ENCODE measurements around the gene RDH5.

RDH5 gene, protein sequence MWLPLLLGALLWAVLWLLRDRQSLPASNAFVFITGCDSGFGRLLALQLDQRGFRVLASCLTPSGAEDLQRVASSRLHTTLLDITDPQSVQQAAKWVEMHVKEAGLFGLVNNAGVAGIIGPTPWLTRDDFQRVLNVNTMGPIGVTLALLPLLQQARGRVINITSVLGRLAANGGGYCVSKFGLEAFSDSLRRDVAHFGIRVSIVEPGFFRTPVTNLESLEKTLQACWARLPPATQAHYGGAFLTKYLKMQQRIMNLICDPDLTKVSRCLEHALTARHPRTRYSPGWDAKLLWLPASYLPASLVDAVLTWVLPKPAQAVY

GRCh38 chr12:55720071-55720564 lies at the start of gene RDH5:
Gene RDH5 (plus strand): TSS chr12:55720393. CDS start chr12:55721185, 792 bp downstream.
- no peak for DNase-seq (ENCODE audit: low read depth, low spot score)

GRCh38 chr12:55671746-55672145 lies 48.4 kb upstream of the RDH5 start:
- no peak for DNase-seq (ENCODE audit: low read depth, low spot score)

- DNase-seq (ENCODE audit: low read depth, low spot score): no peak
Measured at GRCh38 chr12:55673638-55674037, 46.6 kb upstream of the RDH5 start.

DNA sequence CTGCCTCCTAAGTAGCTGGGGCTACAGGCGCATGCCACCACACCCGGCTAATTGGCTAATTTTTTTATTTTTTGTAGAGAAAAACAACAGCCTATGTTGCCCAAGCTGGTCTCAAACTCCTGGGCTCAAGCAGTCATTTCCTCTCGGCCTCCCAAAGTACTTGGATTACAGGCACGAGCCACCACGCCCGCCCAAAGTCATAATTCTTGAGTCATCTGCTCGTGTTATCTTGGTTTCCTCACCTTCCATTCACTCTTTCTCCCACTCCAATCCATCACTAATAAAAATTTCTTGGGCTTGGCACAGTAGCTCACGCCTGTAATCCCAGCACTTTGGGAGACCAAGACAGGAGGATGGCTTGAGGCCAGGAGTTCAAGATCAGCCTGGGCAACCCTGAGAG lies 44.5 kb upstream of the RDH5 start:
- no peak for DNase-seq (ENCODE audit: low read depth, low spot score)

- DNase-seq (ENCODE audit: low read depth, low spot score): no peak
Measured at GRCh38 chr12:55676707-55677106, 43.5 kb upstream of the RDH5 start.

GRCh38 chr12:55679691-55680090 lies 40.5 kb upstream of the RDH5 start:
- DNase-seq (ENCODE audit: low read depth, low spot score): no peak

DNA sequence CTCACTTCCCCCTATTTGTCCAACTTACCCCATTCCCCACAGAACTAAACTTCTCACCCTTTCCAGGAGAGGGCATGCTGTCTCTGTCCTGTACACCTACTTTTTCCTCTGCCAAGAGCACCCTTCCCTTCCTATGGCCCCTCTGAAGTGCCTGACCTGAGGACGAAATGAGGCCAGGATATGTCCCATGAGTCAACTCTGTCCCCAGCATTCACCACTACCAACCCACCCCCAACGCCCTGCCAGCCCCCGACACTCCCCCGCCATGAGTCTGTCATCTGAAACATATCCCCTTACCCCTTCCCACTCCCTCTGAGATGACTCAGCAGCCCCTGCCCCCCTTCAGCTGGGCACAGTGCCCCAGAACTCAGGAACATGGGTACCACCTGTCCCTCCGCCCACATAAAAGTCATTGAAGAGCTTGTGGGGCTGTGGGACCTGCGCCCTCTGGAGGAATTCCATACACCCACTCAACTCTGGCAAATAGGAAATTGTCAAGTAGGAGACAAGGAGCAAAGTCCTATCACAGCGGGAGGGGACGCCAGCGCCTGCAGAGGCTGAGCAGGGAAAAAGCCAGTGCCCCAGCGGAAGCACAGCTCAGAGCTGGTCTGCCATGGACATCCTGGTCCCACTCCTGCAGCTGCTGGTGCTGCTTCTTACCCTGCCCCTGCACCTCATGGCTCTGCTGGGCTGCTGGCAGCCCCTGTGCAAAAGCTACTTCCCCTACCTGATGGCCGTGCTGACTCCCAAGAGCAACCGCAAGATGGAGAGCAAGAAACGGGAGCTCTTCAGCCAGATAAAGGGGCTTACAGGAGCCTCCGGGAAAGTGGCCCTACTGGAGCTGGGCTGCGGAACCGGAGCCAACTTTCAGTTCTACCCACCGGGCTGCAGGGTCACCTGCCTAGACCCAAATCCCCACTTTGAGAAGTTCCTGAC lies 38.8 kb upstream of the RDH5 start:
- no peak for DNase-seq (ENCODE audit: low read depth, low spot score)

DNA sequence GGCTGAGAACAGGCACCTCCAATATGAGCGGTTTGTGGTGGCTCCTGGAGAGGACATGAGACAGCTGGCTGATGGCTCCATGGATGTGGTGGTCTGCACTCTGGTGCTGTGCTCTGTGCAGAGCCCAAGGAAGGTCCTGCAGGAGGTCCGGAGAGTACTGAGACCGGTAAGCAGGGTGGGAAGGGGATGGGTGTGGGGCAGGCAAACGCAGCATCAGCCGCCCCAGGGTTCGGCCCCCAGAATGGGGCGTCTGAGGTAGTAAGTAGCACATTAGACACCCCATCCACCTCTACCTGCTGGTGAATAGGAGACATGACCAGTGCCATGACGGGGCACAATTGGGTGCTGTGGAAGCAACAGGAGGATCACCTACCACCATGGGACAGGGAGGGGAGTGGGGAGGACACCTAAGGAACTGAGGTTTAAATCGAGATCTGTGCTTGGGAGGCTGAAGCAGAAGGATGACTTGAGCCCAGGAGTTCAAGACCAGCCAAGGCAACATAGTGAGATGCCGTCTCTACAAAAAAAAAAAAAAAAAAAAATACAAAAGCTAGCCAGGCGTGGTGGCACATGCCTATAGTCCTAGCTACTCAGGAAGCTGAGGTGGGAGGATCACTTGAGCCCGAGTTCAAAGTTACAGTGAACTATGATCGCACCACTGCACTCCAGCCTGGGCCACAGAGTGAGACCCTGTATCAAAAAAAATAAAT lies 38.0 kb upstream of the RDH5 start:
- no peak for DNase-seq (ENCODE audit: low read depth, low spot score)

DNA sequence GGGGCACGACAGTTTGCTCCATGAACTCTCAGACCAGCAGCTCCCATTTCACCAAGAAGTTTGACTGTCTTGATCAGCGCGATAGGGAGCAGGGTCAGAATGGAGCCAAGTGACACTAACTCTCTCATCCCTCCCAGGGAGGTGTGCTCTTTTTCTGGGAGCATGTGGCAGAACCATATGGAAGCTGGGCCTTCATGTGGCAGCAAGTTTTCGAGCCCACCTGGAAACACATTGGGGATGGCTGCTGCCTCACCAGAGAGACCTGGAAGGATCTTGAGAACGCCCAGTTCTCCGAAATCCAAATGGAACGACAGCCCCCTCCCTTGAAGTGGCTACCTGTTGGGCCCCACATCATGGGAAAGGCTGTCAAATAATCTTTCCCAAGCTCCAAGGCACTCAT lies 36.5 kb upstream of the RDH5 start:
- DNase-seq (ENCODE audit: low read depth, low spot score): no peak

GRCh38 chr12:55684761-55685370 lies 35.3 kb upstream of the RDH5 start:
- no peak for DNase-seq (ENCODE audit: low read depth, low spot score)

GRCh38 chr12:55685671-55686070 lies 34.5 kb upstream of the RDH5 start:
- no peak for DNase-seq (ENCODE audit: low read depth, low spot score)

DNA sequence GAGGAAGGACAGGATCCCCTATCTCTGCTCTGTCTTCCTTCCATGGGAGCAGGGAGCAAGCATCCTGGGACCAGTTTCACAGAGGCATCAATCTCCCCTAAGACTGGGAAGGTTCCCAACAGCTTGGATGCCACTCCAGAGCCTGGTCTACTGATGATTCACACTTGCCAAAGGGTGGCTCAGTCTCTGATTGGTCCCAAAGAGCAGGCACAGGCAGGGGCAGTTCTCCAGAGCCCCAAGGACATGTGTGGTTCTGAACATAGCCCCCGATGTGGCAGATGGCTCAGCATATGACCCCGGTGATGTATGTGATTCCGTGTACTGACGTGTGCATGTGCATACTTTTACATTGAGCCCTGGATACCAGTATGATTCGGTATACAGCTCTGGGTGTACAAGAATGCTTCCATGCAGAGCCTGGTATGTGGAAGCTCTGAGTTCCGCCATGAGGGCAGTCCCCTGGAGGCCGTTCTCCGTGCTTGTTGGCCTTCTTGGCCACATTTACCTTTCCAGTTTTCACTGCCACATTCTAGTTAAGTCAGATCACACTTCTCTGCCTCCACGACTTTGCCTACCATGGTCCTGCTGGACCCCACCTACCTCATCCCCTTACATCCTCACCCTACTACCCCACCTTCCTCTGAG lies 33.7 kb upstream of the RDH5 start:
- no peak for DNase-seq (ENCODE audit: low read depth, low spot score)

DNA sequence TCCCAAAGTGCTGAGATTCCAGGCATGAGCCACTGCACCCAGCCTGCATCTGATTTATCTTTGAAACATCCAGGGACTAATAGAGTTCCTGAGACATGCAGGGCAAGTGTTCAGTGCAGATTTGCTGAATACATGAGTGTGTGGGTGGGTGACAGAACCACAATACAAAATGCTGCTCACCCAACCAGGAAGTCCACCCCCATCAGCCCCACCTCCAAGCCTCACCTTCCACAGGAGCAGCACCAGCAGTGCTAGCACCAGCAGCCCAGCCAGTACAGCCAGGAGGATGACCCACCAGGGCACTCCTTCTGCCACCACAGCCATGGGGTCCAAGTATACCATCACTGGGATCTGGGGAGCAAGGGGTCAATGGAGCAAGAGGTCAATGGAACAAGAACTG lies 32.4 kb upstream of the RDH5 start:
- DNase-seq (ENCODE audit: low read depth, low spot score): no peak

DNA sequence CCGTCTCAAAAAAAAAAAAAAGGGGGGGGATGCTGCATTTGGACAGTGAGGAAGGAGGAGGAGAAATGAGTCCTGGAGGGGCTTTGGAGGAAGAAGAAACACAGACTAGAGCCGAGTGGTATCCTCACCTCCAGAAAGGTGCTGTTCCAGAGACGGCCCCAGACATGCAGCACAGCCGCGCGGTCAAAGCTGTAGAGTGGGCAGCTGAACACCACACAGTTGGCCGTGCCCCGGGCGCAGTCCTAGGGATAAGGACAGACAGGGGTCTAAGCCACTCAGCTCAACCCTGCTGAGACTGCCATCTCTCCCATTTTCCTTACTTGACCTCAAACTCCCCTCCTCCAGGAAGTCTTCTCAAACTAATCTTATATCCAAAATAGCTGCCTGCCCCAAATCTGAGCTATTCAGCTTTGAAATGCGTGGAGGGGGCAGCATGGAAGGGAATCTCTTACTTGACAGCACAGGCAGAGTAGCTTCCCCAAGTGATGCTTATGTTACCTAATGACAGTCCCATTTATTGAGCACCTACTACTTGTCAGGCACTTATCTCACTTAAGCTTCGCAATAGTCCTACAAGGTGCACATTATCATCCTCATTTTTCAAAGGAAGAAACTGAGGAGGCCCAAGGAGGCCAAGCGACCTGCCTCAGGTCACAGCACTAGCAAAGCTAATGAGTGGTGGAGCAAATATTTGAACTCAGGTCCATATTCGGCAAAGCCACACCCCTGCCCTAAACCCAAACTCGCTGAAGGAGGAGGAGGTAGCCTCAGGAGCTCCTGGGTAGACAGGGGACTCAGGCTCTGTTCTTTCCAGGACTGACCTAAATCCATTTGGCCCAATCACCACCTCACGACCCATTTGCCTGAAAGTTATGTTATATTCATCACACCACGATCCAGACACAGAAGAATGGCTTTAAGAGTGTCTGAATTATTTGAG lies 31.2 kb upstream of the RDH5 start:
- no peak for DNase-seq (ENCODE audit: low read depth, low spot score)

DNA sequence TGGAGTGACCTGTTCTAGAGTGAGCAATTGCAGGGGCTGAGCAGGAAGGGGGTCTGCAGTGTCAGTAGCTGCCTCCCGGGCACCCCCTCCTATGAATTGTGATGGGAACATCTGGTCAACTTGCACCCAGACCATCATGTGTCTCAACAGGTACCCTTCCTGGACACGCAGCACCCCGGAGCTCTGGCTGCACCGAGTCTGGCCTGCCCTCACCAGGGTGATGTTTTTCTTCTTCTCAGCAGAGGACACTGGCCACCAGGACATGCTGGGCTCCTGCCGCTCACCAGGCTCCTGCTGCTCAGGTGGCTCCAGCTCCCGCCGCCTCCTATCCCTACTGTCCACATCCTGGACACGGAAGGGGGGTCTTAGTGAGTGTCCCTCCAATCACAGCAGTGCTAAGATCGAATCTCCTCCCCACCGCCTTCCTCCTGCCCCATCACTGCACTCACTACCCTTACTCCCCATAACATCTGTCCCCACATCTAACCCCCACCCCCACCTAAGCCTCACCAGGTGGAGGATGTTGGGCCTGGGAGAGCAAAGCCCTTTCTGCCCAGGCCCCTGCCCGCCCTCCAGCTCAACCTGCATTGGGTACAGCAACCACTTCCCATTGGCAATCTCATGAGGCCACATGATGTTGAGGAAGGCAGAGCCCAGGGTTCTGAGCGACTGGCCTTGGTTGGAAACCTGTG lies 27.4 kb upstream of the RDH5 start:
- DNase-seq (ENCODE audit: low read depth, low spot score): no peak

GRCh38 chr12:55693323-55694187 lies 26.6 kb upstream of the RDH5 start:
- DNase-seq (ENCODE audit: low read depth, low spot score): no peak

DNA sequence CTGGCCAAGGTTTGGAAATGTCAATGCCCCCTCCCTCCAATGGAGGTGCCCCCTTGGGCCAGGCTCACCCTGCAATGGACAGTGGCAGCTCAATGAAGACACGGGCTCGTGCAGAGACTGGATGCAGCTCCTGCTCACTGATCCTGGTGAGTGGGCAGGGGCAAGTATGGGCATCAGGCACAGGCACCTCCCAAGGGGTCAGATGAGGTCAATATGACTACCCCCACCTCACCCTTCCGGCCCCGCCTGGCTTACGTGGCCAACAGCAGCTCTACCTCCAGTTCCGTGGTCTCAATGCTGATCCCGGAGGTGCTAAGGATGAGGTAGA lies 26.0 kb upstream of the RDH5 start:
- no peak for DNase-seq (ENCODE audit: low read depth, low spot score)

GRCh38 chr12:55694651-55695050 lies 25.5 kb upstream of the RDH5 start:
- no peak for DNase-seq (ENCODE audit: low read depth, low spot score)

DNA sequence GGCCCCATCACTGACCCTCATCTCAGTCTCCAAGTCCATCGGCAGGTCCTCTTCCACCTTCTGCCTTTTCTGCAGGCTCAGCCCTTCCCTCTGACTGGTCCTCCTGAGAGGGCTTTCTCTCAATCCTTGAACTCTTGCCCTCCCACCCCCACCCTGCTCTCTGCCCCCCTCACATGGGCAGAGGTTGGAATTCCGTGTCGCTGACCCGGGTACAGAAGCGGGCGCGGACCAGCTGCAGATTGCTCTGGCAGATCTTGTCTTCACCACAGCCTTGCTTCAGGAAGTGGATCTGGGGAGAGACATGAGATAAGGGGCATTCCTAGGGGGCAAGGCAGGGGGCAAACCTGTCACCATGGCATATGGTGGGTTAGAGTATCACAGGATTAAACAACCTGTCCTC lies 24.8 kb upstream of the RDH5 start:
- DNase-seq (ENCODE audit: low read depth, low spot score): no peak
